GM21515 (cell line): ENCODE results near the gene TTYH2.

Experiments used
- ATAC-seq: cut with Tn5 transposase; IDR thresholded peaks from one replicate; pipeline ENCODE4 v1.9.1; 2021; ENCODE audit not compliant: unreplicated experiment

Gene TTYH2

GRCh38 chr17:74214484-74215341 is 1.3 kb downstream of the TTYH2 start:
- ATAC-seq = no peak

DNA sequence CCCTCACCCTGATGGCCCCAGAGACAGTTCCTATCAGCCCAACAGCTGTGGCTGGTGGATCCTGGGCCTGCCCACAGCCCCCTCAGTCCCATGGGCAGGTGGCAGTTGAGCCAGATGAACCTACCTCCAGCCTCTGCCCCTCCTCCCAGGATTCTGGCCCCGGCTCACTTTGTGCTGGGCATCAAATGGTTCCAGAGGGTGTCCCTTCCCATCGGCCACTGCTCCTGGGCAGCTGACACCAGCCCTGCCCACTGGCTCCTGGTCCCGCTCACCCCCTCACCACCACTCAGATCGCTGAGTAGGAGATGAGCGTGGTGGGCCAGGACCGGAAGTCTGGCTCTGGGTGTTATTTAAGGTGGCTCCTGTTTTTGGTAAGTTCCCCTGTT is 2.0 kb downstream of the TTYH2 start:
- ATAC-seq = no peak

DNA sequence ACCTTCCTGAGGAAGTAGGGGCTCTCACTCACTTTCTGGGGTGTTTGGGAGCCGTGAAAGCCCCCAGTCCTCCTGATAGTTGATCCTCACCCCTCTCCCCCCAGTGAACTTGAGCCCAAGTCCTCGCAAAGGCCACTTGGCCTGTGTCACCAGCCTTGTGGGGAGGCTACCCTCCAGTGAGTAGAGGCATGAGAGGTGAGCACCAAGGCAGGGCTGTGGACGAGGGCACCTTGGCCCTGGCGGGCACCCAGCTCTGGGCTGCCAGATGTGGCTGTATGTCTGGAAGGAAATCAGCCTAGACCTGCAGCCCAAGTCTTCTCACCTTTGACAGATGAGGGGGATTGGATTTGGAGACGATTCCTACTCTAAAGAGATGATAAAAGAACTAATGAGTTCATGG is 3.1 kb downstream of the TTYH2 start:
- ATAC-seq = no peak

GRCh38 chr17:74217037-74217730 is 3.8 kb downstream of the TTYH2 start:
- no peak for ATAC-seq

- ATAC-seq = no peak
Observed at GRCh38 chr17:74217888-74218287, 4.5 kb downstream of the TTYH2 start.

GRCh38 chr17:74218436-74218835 is 5.1 kb downstream of the TTYH2 start:
- no peak for ATAC-seq

DNA sequence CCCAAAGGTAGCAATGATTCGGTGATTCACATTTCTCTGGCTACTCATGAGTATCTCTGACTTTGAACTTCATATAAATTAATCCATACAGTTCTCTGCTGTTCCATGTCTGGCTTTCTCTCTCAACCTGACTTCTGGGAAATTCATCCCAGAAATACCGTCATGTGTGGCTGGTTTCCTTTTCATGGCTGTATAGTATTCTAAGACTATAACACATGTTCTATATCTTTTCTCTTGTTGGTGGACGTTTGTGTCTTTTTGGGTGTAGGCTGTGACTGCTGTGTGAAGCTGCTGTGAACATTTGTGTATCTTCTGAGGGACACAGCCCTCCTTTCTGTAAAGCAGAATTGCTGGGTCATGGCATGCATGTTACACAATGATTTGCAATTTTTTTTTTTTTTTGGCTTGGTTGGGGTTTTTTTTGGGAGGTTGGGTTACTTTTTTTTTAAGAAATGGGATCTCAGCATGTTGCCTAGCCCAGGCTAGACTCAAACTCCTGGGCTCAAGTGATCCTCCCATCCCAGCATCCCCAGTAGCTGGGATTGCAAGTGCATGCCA is 6.3 kb downstream of the TTYH2 start:
- ATAC-seq = no peak

- ATAC-seq = no peak
Observed at GRCh38 chr17:74220219-74220618, 6.8 kb downstream of the TTYH2 start.

GRCh38 chr17:74220946-74221818 is 7.8 kb downstream of the TTYH2 start:
- no peak for ATAC-seq

- ATAC-seq = no peak
Observed at GRCh38 chr17:74222399-74222798, 9.0 kb downstream of the TTYH2 start.

DNA sequence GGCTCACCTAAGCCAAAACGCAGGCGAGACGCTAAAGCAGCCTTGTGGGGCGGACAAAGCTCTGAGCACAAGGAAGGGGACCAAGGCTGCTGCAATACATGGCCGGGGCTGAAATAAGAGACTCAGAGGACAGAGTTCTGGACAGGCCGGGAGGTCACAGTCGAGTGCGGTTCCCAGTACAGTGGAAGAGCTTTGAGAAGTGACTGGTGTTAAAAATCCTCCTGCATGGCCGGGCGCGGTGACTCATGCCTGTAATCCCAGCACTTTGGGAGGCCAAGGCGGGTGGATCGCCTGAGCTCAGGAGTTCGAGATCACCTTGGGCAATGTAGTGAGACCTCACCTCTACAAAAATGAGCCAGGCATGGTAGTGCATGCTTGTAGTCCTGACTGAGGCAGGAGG is 10.5 kb downstream of the TTYH2 start:
- no peak for ATAC-seq

GRCh38 chr17:74224959-74225725 is 11.8 kb downstream of the TTYH2 start:
- no peak for ATAC-seq

GRCh38 chr17:74226252-74226651 is 12.9 kb downstream of the TTYH2 start:
- ATAC-seq = no peak

DNA sequence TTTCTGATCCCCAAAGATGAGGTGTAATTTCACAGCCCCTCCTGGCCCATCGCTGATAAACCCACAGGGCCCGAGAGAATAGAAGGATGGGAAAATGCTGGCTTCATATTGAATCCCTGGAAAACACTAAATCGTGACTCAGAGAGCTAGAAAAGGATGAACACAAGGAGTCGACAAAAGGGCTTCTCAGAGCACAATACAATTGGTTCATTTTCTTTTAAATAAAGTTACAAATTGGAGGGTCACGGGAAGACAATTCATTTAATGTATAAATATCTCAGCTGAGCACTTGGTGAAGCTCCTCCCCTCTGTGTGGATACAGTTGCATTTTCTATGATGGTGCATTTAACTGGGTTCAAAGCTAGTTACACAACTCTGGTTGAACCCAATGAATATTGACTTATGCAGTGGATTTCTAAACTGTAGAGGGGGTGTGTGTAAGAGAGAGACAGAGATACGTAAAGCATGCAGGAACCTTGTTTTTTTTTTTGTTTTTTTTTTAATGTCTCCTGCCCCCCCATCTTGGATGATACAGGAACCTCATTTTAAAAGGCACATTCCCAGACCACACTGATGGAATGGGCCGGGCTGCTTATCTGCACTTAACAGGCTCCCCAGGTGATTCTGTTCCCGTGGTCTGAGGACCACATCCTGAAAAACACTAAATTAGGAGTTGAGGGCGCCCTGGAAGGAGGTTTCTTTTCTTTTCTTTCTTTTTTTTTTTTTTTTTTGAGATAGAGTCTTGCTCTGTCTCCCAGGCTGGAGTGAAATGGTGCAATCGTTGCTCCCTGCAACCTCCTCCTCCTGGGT is 14.1 kb downstream of the TTYH2 start:
- no peak for ATAC-seq

DNA sequence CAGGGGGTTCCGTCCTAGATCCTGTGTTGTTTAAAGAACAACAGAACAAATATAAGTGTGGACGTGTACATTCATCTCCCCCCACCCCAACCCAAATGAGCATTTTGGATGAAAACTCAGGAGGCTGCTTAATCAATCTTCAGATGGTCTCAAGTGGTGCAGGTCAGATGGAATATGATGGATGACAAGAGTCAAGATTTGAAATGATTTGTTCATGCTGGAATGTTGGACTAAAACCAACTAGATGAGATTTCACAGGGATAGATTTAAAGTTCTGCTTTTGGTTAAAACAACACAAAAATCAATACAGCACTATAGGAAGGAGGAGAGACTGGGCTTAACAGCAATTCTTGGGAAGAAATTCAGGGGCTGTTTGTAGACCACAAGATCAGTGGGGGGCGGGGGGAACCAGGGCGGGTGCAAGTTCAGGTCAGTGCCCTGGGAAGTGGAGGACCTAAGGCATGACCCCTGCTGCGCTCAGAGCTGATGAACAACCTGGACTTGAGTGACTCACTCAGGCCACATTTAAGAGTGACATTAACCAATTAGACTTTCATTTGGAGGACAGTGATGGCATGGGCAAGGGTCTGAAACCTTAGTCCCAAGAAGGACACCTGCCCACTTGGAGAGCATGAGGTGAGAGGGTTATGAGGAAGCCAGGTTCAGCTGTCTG is 15.1 kb downstream of the TTYH2 start:
- ATAC-seq = no peak

GRCh38 chr17:74230896-74231295 is 17.5 kb downstream of the TTYH2 start:
- no peak for ATAC-seq

DNA sequence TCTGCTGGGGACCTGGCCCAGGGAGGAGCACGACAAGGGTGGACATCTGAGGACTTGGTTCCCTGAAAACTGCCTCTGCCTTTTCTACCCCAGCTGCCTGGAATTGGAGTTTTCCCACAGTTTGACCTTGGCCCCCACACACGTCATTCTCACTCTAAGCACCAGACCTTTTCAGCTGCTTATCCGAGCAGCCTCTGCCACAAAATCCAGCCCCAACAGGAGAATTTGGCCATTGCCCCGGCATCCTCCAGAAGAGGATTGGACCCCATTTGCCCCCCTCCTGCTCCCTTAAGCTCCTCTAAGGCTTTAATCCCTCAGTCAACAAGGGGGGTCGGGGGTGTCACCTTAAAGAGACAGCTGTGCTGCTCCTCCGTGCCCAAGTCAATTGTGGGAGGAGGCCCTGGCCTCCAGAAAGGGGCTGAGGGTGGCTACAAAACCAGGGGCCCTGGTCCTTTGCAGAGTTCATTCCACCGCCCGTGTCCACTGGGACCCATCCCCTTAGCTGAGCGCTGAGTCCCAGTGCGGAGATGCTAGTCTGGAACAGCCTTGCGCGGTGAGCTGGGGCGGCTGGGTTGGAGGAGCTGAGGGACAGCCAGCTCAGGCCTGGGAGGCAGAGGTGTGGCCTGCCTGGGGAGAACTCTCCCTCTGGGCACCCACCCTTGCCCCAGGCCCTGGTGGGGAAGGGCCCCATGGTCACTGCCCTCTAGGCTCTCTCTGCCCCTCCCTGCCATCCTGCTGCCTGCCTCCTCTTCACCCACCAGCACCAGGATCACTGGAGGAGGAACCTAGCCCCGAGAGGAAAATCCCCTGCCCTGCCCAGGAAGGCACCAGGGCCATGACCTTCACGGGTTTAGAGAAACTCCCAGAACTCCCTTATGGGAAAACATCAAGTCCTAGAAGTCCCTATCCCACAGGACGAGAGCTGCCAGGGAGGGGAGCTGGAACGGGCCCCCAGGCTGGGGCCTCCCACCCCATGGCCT is 18.8 kb downstream of the TTYH2 start:
- no peak for ATAC-seq

- ATAC-seq = no peak
Observed at GRCh38 chr17:74233937-74234336, 20.6 kb downstream of the TTYH2 start.
